Mesendoderm (in vitro differentiated cells): Measurements from ENCODE around the gene DNAAF8.

Experiments
- DNase-seq: peaks from one replicate; pipeline ENCODE4 v3.0.0; 2013
- H2AK5ac ChIP-seq: 2 replicates; pipeline ENCODE4 v1.6.1; 2013; ENCODE audit warnings: low read length, inconsistent platforms
- H2BK120ac ChIP-seq: 2 replicates; pipeline ENCODE4 v1.6.1; 2013; ENCODE audit warnings: low read depth, mild to moderate bottlenecking, low read length, moderate library complexity, mixed read lengths
- H2BK15ac ChIP-seq: replicated peaks from 2 replicates; pipeline ENCODE4 v1.6.1; 2013; ENCODE audit warnings: low read depth, mild to moderate bottlenecking, moderate library complexity
- H2BK5ac ChIP-seq: 2 replicates; pipeline ENCODE4 v1.6.1; 2013; ENCODE audit warnings: low read length, inconsistent platforms
- H3K18ac ChIP-seq: 2 replicates; pipeline ENCODE4 v1.6.1; 2013; ENCODE audit warnings: mild to moderate bottlenecking, low read length, mixed read lengths
- H3K23ac ChIP-seq: one replicate; pipeline ENCODE4 v1.6.1; 2013; ENCODE audit warnings: low read length
- H3K27ac ChIP-seq: 2 replicates; pipeline ENCODE4 v1.5.1; 2013; ENCODE audit warnings: low read depth, mild to moderate bottlenecking, inconsistent platforms, low read length, moderate library complexity
- H3K27me3 ChIP-seq: 2 replicates; pipeline ENCODE4 v1.6.1; 2013; ENCODE audit warnings: low read length, control low read depth, mild to moderate bottlenecking, inconsistent platforms; ENCODE audit not compliant: insufficient read depth, poor library complexity
- H3K36me3 ChIP-seq: 2 replicates; pipeline ENCODE4 v1.6.1; 2013; ENCODE audit warnings: low read length, inconsistent platforms; ENCODE audit not compliant: control insufficient read depth, insufficient read depth
- H3K4ac ChIP-seq: one replicate; pipeline ENCODE4 v1.6.1; 2013; ENCODE audit warnings: low read depth, mild to moderate bottlenecking, low read length, moderate library complexity
- H3K4me1 ChIP-seq: 2 replicates; pipeline ENCODE4 v1.6.1; 2013; ENCODE audit warnings: low read depth, low read length, inconsistent platforms; ENCODE audit not compliant: control insufficient read depth
- H3K4me2 ChIP-seq: 2 replicates; pipeline ENCODE4 v1.6.1; 2013; ENCODE audit warnings: low read length
- H3K4me3 ChIP-seq: 2 replicates; pipeline ENCODE4 v1.5.1; 2013; ENCODE audit warnings: mild to moderate bottlenecking, low read length
- H3K56ac ChIP-seq: one replicate; pipeline ENCODE4 v1.6.1; 2013; ENCODE audit warnings: low read length
- H3K79me1 ChIP-seq: 2 replicates; pipeline ENCODE4 v1.6.1; 2013; ENCODE audit warnings: low read length, inconsistent platforms
- H3K79me2 ChIP-seq: 2 replicates; pipeline ENCODE4 v1.6.1; 2013; ENCODE audit warnings: mild to moderate bottlenecking, low read length; ENCODE audit not compliant: control insufficient read depth, insufficient read depth
- H3K9ac ChIP-seq: 2 replicates; pipeline ENCODE4 v1.6.1; 2013; ENCODE audit warnings: low read length, inconsistent platforms
- H4K5ac ChIP-seq: one replicate; pipeline ENCODE4 v1.6.1; 2013; ENCODE audit warnings: low read length
- H4K8ac ChIP-seq: one replicate; pipeline ENCODE4 v1.6.1; 2013; ENCODE audit warnings: low read depth, mild to moderate bottlenecking, control low read depth, low read length, moderate library complexity
- WGBS: extraction: QIAGEN DNeasy Blood & Tissue Kit; methylation state at CpG from one replicate; pipeline ENCODE4 v1.1.7; 2013; ENCODE audit warnings: low lambda C conversion rate, missing lambda C conversion rate; ENCODE audit not compliant: insufficient coverage; ENCODE audit errors: extremely low coverage; 5-methylcytosine and 5-hydroxymethylcytosine counted together

Gene DNAAF8

DNA sequence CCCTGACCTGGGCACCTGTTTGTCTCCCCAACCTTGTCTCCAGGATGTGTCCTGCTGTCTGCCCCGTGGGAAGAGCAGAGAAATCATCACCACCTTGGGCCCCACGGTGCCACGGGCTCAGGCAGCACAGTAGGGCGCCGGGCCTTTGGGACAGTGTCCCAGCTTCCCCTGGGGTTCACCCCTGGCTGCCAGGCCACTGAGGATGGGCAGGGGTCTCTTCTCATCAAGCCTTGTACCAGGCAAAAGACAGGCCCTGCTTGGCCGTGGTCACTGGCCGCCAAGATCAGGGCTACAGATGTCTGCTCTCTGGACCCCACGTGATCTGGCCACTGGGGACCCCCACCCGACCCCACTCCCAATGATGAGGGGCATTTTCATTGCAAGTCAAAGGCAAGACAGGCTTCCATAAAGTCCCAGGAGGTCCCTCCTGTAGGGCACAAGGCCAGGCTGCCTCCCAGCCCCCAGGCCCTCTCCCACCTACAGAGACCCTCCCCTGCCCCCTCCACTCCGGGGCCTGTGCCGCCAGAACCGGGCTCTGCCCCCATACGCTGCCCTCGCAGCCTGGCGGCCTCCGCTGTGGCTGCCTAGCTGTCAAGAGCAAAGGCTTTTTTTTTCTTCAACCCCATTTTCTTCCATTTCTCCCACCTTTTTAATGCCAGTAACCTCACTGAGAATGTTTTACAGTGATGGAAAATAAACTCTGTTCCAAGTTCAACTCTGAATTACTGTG is 14.5 kb downstream of the DNAAF8 start:
- no peak for DNase-seq
- Histone ChIP-seq H3K23ac (no peak overlapping the region), H3K4me1 (no peaks in the 10 kb centered on the region), H3K79me1 (no peaks in the 10 kb centered on the region), H4K8ac (no peak overlapping the region), H2BK15ac (no peak overlapping the region), H2BK120ac (no peak overlapping the region), H3K4me3 (no peak overlapping the region), H3K4me2 (no peak overlapping the region), H3K79me2 (no peaks in the 10 kb centered on the region), H3K4ac (no peak overlapping the region), H4K5ac (no peak overlapping the region), H2AK5ac (no peak overlapping the region), H3K18ac (no peak overlapping the region), H3K27me3 (no peaks in the 10 kb centered on the region), H3K9ac (no peak overlapping the region), H3K27ac (no peak overlapping the region), H3K56ac (no peak overlapping the region), H3K36me3 (peaks cover 4% of the 10 kb centered on the region), H2BK5ac (no peak overlapping the region)
- no CpG with 5 or more reads among the region's 16 CpGs for WGBS

DNA sequence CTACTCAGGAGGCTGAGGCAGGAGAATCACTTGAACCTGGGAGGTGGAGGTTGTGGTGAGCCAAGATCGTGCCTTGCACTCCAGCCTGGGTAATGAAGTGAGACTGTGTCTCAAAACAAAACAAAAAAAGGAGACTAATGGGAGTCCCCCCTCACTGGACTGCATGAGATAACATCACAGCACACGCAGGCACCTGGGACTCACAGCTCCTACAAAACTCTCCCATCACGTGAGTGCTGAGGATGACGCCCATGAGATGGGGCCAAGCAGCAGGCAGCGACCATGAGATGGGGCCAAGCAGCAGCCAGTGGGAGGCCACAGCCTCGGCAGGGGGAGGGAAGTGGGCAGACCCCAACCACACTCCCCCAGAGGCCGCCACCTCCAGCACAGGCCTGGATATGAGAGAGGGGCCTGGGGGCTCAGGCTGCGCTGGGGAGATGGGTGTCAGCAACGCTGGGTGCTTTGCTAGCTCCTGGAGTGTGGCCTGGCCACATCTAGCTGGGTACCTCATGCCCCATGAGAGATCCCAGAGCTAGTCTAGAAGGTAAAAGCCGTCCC is 15.4 kb downstream of the DNAAF8 start:
- Histone ChIP-seq H3K79me1 (no peaks in the 10 kb centered on the region), H4K5ac (no peak overlapping the region), H3K27me3 (no peaks in the 10 kb centered on the region), H2BK120ac (no peak overlapping the region), H3K23ac (no peak overlapping the region), H3K27ac (no peak overlapping the region), H2AK5ac (no peak overlapping the region), H3K79me2 (no peaks in the 10 kb centered on the region), H3K4me2 (no peak overlapping the region), H3K9ac (no peak overlapping the region), H2BK15ac (no peak overlapping the region), H3K4me3 (no peak overlapping the region), H3K4me1 (no peaks in the 10 kb centered on the region), H3K36me3 (peaks cover 6% of the 10 kb centered on the region), H3K4ac (no peak overlapping the region), H2BK5ac (no peak overlapping the region), H3K56ac (no peak overlapping the region), H3K18ac (no peak overlapping the region), H4K8ac (no peak overlapping the region)
- no peak for DNase-seq
- no CpG with 5 or more reads among the region's 10 CpGs for whole genome bisulfite sequencing

DNA sequence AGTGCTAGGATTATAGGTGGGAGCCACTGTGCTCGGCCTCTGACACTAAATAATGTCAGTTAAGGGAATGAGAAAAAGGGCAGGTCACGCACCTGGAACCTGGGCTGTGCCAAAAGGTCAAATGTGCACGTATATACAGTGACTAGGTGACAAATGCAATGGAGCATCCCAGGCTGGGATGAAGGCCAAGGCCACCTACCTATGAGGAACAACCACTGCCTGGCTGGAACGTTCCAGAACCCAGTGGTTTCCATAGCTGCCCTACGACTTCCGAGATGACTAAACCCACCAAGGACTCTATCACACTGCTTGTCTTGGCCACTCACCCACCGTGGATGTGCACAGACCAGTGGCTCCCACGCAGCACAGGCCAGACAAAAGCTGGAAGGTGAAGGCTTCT is 16.6 kb downstream of the DNAAF8 start:
- no peak overlapping the region for H2BK15ac ChIP-seq
- no peaks in the 10 kb centered on the region for H3K4me1 ChIP-seq
- H3K36me3 ChIP-seq, result peaks cover 8% of the 10 kb centered on the region
- H3K27me3 ChIP-seq, result no peaks in the 10 kb centered on the region
- H3K27ac ChIP-seq, result no peak overlapping the region
- H3K18ac ChIP-seq, result no peak overlapping the region
- H3K56ac ChIP-seq, result no peak overlapping the region
- H2BK5ac ChIP-seq, result no peak overlapping the region
- no peak overlapping the region for H3K23ac ChIP-seq
- H3K4me2 ChIP-seq, result no peak overlapping the region
- no peak overlapping the region for H3K4ac ChIP-seq
- no peak overlapping the region for H3K9ac ChIP-seq
- no peak overlapping the region for H2AK5ac ChIP-seq
- H3K79me2 ChIP-seq, result no peaks in the 10 kb centered on the region
- H2BK120ac ChIP-seq, result no peak overlapping the region
- peaks cover 2% of the 10 kb centered on the region for H3K79me1 ChIP-seq
- no peak overlapping the region for H3K4me3 ChIP-seq
- no peak for DNase-seq
- no peak overlapping the region for H4K8ac ChIP-seq
- WGBS, result no CpG with 5 or more reads among the region's 8 CpGs
- no peak overlapping the region for H4K5ac ChIP-seq

DNA sequence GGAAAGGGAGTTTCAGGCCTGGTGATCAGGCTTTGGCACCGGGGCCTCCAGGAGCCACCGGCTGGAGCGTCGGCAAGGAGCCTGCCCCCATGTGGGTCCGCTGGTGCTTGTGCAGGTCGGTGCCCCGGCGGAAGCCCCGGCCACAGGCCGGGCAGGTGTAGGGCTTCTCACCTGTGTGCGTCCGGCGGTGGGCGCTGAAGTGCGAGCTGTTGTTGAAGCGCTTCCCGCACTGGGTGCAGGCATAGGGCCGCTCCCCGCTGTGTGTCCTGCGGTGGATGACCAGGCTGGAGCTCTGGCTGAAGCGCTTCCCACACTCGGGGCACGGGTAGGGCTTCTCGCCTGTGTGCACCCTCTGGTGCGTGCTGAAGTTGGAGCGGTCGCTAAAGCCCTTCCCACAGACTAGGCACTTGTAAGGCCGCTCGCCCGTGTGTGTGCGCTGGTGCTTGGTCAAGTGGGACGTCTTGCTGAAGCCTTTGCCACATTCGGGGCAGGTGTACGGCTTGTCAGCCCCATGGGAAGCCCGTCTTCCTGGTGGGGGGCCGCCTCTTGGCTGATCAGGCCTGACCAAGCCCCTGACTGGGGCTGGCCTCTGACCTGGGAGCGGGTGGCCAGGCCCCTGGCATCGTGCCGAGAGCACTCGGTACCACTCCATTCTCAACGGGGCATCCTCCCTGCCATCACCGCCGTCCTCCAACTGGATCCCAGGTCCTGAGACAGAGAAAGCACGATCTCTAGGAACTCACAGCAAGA is 18.2 kb downstream of the DNAAF8 start:
- peaks cover 8% of the 10 kb centered on the region for H3K36me3 ChIP-seq
- H3K79me1 ChIP-seq, result peaks cover 2% of the 10 kb centered on the region
- H3K18ac ChIP-seq, result no peak overlapping the region
- no peak overlapping the region for H3K27ac ChIP-seq
- H2BK5ac ChIP-seq, result no peak overlapping the region
- no peak overlapping the region for H4K8ac ChIP-seq
- no peaks in the 10 kb centered on the region for H3K79me2 ChIP-seq
- no peak overlapping the region for H2AK5ac ChIP-seq
- no peak overlapping the region for H2BK120ac ChIP-seq
- no peak overlapping the region for H3K23ac ChIP-seq
- no peak overlapping the region for H2BK15ac ChIP-seq
- no peak overlapping the region for H3K4me3 ChIP-seq
- H3K4me2 ChIP-seq, result no peak overlapping the region
- no peak for DNase-seq
- no peak overlapping the region for H4K5ac ChIP-seq
- H3K27me3 ChIP-seq, result no peaks in the 10 kb centered on the region
- H3K4ac ChIP-seq, result no peak overlapping the region
- H3K9ac ChIP-seq, result no peak overlapping the region
- no peaks in the 10 kb centered on the region for H3K4me1 ChIP-seq
- WGBS, result no CpG with 5 or more reads among the region's 44 CpGs
- no peak overlapping the region for H3K56ac ChIP-seq

DNA sequence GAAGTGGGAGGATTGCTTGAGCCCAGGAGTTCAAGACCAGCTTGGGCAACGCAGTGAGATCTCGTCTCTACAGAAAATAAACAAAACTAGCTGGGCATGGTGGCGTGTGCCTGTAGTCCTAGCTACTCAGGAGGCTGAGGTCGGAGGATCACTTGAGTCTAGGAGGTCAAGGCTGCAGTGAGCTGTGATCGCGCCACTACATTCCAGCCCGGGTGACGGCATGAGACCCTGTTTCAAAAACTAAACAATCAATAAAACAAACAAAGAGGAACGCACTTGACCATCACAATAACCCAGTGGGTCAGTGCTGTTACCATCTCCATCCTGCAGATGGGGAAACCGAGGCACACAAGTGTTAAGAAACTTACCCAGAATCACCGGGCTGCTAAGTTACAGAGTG is 18.9 kb downstream of the DNAAF8 start:
- H3K23ac ChIP-seq, result no peak overlapping the region
- H3K36me3 ChIP-seq, result peaks cover 8% of the 10 kb centered on the region
- no peaks in the 10 kb centered on the region for H3K27me3 ChIP-seq
- no peak overlapping the region for H2BK5ac ChIP-seq
- H3K4me1 ChIP-seq, result no peaks in the 10 kb centered on the region
- no CpG with 5 or more reads among the region's 11 CpGs for WGBS
- no peak overlapping the region for H2BK120ac ChIP-seq
- no peaks in the 10 kb centered on the region for H3K79me2 ChIP-seq
- no peak overlapping the region for H3K9ac ChIP-seq
- H3K4ac ChIP-seq, result no peak overlapping the region
- peaks cover 2% of the 10 kb centered on the region for H3K79me1 ChIP-seq
- no peak overlapping the region for H3K4me2 ChIP-seq
- H2AK5ac ChIP-seq, result no peak overlapping the region
- no peak overlapping the region for H4K8ac ChIP-seq
- H3K18ac ChIP-seq, result no peak overlapping the region
- H4K5ac ChIP-seq, result no peak overlapping the region
- no peak overlapping the region for H3K4me3 ChIP-seq
- no peak overlapping the region for H2BK15ac ChIP-seq
- H3K27ac ChIP-seq, result no peak overlapping the region
- no peak overlapping the region for H3K56ac ChIP-seq
- DNase-seq, result no peak
